Mesenchymal stem cell (in vitro differentiated cells and primary cell): ENCODE measurements around the gene SSX4B.
"Not testable (repeated sequence)": the region's sequence is repeated elsewhere in the genome, so short reads cannot be mapped to it uniquely, and the experiment has no call there.

Experiments used
- DNase-seq: peaks from one replicate; pipeline ENCODE4 v3.0.0-alpha.2; 2013
- H2AFZ ChIP-seq: one replicate; pipeline ENCODE4 v1.6.1; 2013; ENCODE audit warnings: low read depth, mild to moderate bottlenecking, control low read depth, inconsistent platforms, low read length, moderate library complexity
- H2AK5ac ChIP-seq: 2 replicates; pipeline ENCODE4 v1.6.1; 2013; ENCODE audit warnings: low read length, moderate library complexity, mild to moderate bottlenecking, inconsistent platforms; ENCODE audit not compliant: severe bottlenecking
- H2BK120ac ChIP-seq: one replicate; pipeline ENCODE4 v1.6.1; 2013; ENCODE audit warnings: low read depth, mild to moderate bottlenecking, inconsistent platforms, low read length, moderate library complexity
- H2BK12ac ChIP-seq, 2 experiments: one replicate each; pipeline ENCODE4 v1.6.1; 2013; ENCODE audit warnings: inconsistent platforms in 2 of 2, low read length in 2 of 2, mild to moderate bottlenecking in 2 of 2, moderate library complexity in 2 of 2, control low read depth in 1 of 2
- H2BK15ac ChIP-seq: one replicate; pipeline ENCODE4 v1.6.1; 2013; ENCODE audit warnings: mild to moderate bottlenecking, low read depth, inconsistent platforms; ENCODE audit not compliant: poor library complexity, severe bottlenecking
- H2BK5ac ChIP-seq: 2 replicates; pipeline ENCODE4 v1.6.1; 2013; ENCODE audit warnings: low read depth, mild to moderate bottlenecking, low read length, control low read depth, inconsistent platforms; ENCODE audit not compliant: poor library complexity, severe bottlenecking
- H3K14ac ChIP-seq, 2 experiments: one replicate each; pipeline ENCODE4 v1.6.1; 2013; ENCODE audit warnings: inconsistent platforms in 2 of 2, low read length in 2 of 2, control low read depth in 1 of 2, mild to moderate bottlenecking in 1 of 2, moderate library complexity in 1 of 2
- H3K18ac ChIP-seq, 2 experiments: one replicate each; pipeline ENCODE4 v1.6.1; 2013; ENCODE audit warnings: inconsistent platforms in 2 of 2, low read length in 2 of 2, control low read depth in 1 of 2, low read depth in 1 of 2, mild to moderate bottlenecking in 1 of 2
- H3K23ac ChIP-seq, 2 experiments: one replicate each; pipeline ENCODE4 v1.6.1; 2013; ENCODE audit warnings: inconsistent platforms in 2 of 2, low read length in 2 of 2, mild to moderate bottlenecking in 2 of 2, moderate library complexity in 2 of 2, control low read depth in 1 of 2
- H3K27ac ChIP-seq: 2 replicates; pipeline ENCODE4 v1.5.1; 2013; ENCODE audit warnings: mild to moderate bottlenecking, moderate library complexity, low read length, control low read depth, inconsistent platforms; ENCODE audit not compliant: poor library complexity, severe bottlenecking
- H3K27me3 ChIP-seq, 2 experiments: 2 replicates each; pipeline versions ENCODE4 v1.6.1 to v1.7.0; 2013; ENCODE audit warnings: low read length in 2 of 2, mild to moderate bottlenecking in 2 of 2, moderate library complexity in 2 of 2, control low read depth in 1 of 2, inconsistent platforms in 1 of 2; ENCODE audit not compliant: control insufficient read depth in 1 of 2, insufficient read depth in 1 of 2
- H3K36me3 ChIP-seq, 2 experiments: 2 replicates each; pipeline versions ENCODE4 v1.6.1 to v1.7.0; 2013; ENCODE audit warnings: low read length in 2 of 2, control low read depth in 1 of 2, inconsistent platforms in 1 of 2, low read depth in 1 of 2, mild to moderate bottlenecking in 1 of 2; ENCODE audit not compliant: insufficient read depth in 2 of 2, control insufficient read depth in 1 of 2
- H3K4ac ChIP-seq, 2 experiments: one replicate each; pipeline ENCODE4 v1.6.1; 2013; ENCODE audit warnings: inconsistent platforms in 2 of 2, low read length in 2 of 2, mild to moderate bottlenecking in 2 of 2, moderate library complexity in 2 of 2, control low read depth in 1 of 2, low read depth in 1 of 2
- H3K4me1 ChIP-seq: 2 replicates; pipeline ENCODE4 v1.6.1; 2013; ENCODE audit warnings: low read depth, low read length, control low read depth; ENCODE audit not compliant: control insufficient read depth, insufficient read depth
- H3K4me2 ChIP-seq: 2 replicates; pipeline ENCODE4 v1.6.1; 2013; ENCODE audit warnings: low read length, mild to moderate bottlenecking, inconsistent platforms; ENCODE audit not compliant: poor library complexity, severe bottlenecking
- H3K4me3 ChIP-seq, 2 experiments: 2 replicates each; pipeline versions ENCODE4 v1.5.1 to v1.7.0; 2013; ENCODE audit warnings: low read length in 2 of 2, mild to moderate bottlenecking in 2 of 2, control low read depth in 1 of 2, low read depth in 1 of 2; ENCODE audit not compliant: insufficient read depth in 1 of 2
- H3K79me1 ChIP-seq: replicated peaks from 2 replicates; pipeline ENCODE4 v1.6.1; 2013; ENCODE audit warnings: mild to moderate bottlenecking, control low read depth, low read length, inconsistent platforms; ENCODE audit not compliant: poor library complexity, severe bottlenecking
- H3K9ac ChIP-seq: 2 replicates; pipeline ENCODE4 v1.7.0; 2013; ENCODE audit warnings: mild to moderate bottlenecking, low read length, moderate library complexity
- H3K9me3 ChIP-seq: 2 replicates; pipeline ENCODE4 v1.7.0; 2013; ENCODE audit warnings: mild to moderate bottlenecking, low read length; ENCODE audit not compliant: control insufficient read depth
- H4K8ac ChIP-seq: one replicate; pipeline ENCODE4 v1.6.1; 2013; ENCODE audit warnings: inconsistent platforms, mild to moderate bottlenecking, low read length, moderate library complexity
- H4K91ac ChIP-seq: one replicate; pipeline ENCODE4 v1.6.1; 2013; ENCODE audit warnings: mild to moderate bottlenecking, low read length, inconsistent platforms
- WGBS: methylation state at CpG from one replicate; pipeline ENCODE4 v1.1.7; 2013; ENCODE audit warnings: mixed read lengths; 5-methylcytosine and 5-hydroxymethylcytosine counted together

The SSX4B gene

DNA sequence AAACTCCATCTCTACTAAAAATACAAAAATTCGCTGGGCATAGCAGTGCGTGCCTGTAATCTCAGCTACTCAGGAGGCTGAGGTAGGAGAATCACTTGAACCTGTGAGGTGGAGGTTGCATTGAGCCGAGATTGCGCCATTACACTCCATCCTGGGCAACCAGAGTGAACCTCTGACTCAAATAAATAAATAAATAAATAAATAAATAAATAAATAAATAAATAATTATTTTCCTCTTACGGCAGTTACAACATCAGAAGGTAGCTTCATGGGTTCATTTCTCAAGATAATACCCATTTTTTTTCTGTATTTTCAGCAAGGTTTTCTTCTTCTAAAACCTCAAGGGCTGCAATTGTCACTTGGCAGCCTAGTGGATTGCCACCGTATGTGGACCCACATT lies 35.4 kb upstream of the SSX4B start:
- H3K79me1 ChIP-seq, H3K4ac ChIP-seq, H3K36me3 ChIP-seq, H2BK120ac ChIP-seq, H3K4me2 ChIP-seq, H3K4me1 ChIP-seq, H4K8ac ChIP-seq, H2AFZ ChIP-seq, H4K91ac ChIP-seq, H3K9ac ChIP-seq, H3K18ac ChIP-seq, H2BK15ac ChIP-seq, H3K27ac ChIP-seq, H2AK5ac ChIP-seq, DNase-seq, H2BK5ac ChIP-seq, H3K14ac ChIP-seq, H3K9me3 ChIP-seq, H2BK12ac ChIP-seq, H3K23ac ChIP-seq, H3K4me3 ChIP-seq: not testable (repeated sequence)
- 88% methylated on average over 2 of the region's 6 CpGs for WGBS
- H3K27me3 ChIP-seq, result peaks cover 0 to 15% of the 10 kb centered on the region in 2 experiments

- not testable (repeated sequence) for H3K4me1 ChIP-seq, H3K9ac ChIP-seq, H3K4me2 ChIP-seq, H2BK120ac ChIP-seq, H3K27me3 ChIP-seq, H3K4me3 ChIP-seq, H3K18ac ChIP-seq, H2BK5ac ChIP-seq, H2BK12ac ChIP-seq, H3K36me3 ChIP-seq, H2AFZ ChIP-seq, H3K23ac ChIP-seq, H3K27ac ChIP-seq, H3K9me3 ChIP-seq, DNase-seq, H4K91ac ChIP-seq, H2AK5ac ChIP-seq, H3K79me1 ChIP-seq, H2BK15ac ChIP-seq, H4K8ac ChIP-seq, H3K14ac ChIP-seq, H3K4ac ChIP-seq
- 81% methylated on average over 9 of the region's 13 CpGs for WGBS
Observed at GRCh38 chrX:48433713-48434112, 22.0 kb upstream of the SSX4B start.

GRCh38 chrX:48430166-48430565 lies 18.4 kb upstream of the SSX4B start:
- no CpG with 5 or more reads among the region's 4 CpGs for WGBS
- not testable (repeated sequence) for H2BK15ac ChIP-seq, H3K27me3 ChIP-seq, H3K79me1 ChIP-seq, H3K4me3 ChIP-seq, H2AFZ ChIP-seq, H3K23ac ChIP-seq, H2AK5ac ChIP-seq, H3K4me2 ChIP-seq, H3K4ac ChIP-seq, H2BK120ac ChIP-seq, H3K9me3 ChIP-seq, H3K14ac ChIP-seq, H3K4me1 ChIP-seq, H3K18ac ChIP-seq, H2BK5ac ChIP-seq, H2BK12ac ChIP-seq, H3K9ac ChIP-seq, H3K27ac ChIP-seq, H4K91ac ChIP-seq, H3K36me3 ChIP-seq, H4K8ac ChIP-seq
- DNase-seq, result peak; percentile 37

DNA sequence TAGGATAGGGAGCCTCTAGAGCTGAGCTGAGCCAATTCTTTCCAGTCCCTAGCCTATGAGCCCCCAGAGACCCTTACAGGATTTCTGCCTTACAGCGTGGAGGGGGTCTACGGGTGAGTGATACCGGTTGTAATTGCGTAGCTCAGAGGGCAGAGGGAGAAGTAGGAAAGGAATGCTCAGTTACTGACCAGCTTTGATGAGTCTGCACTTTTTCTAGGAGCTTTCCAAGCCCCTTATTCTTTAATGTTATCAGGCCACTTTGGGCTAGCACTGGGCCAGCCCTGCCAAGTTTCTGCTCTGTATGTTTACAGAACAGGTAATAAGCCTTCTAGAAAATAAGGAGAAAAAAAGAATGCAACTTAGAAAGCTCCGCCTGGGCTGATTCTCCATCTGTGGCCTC lies 17.8 kb upstream of the SSX4B start:
- not testable (repeated sequence) for DNase-seq, H4K91ac ChIP-seq, H3K9me3 ChIP-seq, H3K14ac ChIP-seq, H3K27ac ChIP-seq, H2BK120ac ChIP-seq, H2BK15ac ChIP-seq, H2BK5ac ChIP-seq, H3K36me3 ChIP-seq, H3K18ac ChIP-seq, H3K79me1 ChIP-seq, H3K4me3 ChIP-seq, H3K4ac ChIP-seq, H2AFZ ChIP-seq, H4K8ac ChIP-seq, H2BK12ac ChIP-seq, H3K4me1 ChIP-seq, H3K23ac ChIP-seq, H3K27me3 ChIP-seq, H3K9ac ChIP-seq, H2AK5ac ChIP-seq, H3K4me2 ChIP-seq
- no CpG with 5 or more reads among the region's 5 CpGs for WGBS
